ENCODE data around the gene IQGAP2.
A peak's percentile ranks its signal among the peaks of the same experiment; 100 is the strongest.
"Not testable (repeated sequence)": the region's sequence is repeated elsewhere in the genome, so short reads cannot be mapped to it uniquely, and the experiment has no call there.

The IQGAP2 gene

DNA sequence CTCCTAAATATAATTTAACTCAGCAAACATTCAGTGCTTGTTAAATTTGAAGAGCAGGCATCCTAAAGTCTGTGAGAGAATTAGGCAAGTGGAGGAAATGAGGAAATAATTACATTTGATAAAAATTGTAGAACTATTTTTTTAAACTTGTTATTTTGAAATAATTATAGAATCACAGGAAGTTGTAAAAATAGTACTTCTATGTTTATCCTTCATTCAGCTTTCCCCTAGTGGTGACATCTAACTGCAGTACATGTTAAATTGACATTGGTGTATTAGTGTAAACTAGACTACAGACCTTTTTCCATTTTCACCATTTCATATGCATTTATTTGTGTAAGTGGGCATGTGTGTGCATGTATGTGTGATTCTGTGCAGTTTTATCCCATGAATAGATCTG, 168.5 kb downstream of the IQGAP2 start:
- no peak for DNase-seq (ENCODE audit: low read depth)

GRCh38 chr5:76576450-76576849, 173.4 kb downstream of the IQGAP2 start:
- DNase-seq (ENCODE audit: low read depth), result no peak

DNA sequence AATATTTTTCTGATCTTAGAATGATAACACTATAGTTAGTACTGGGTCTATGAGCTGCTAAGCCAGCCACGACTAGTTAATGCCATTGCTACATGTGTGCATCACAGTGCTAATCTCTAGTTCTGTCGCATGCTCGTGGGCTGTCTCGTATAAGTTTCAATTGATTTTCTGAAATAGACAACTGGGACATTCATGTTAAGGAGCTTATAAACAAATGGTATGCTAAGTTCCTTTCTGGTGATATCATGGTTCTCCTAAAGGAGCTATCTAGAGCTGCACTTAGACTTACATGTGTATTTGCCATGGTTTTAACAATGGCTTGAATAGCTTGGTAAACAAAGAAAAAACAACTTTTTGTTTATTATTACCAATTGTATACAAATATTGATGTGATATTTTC, 173.9 kb downstream of the IQGAP2 start:
- no peak for DNase-seq (ENCODE audit: low read depth)

- DNase-seq (ENCODE audit: low read depth), result no peak
These were observed 176.3 kb downstream of the IQGAP2 start for GRCh38 chr5:76579166-76579937.

- DNase-seq (ENCODE audit: low read depth), result no peak
These were observed 177.9 kb downstream of the IQGAP2 start for GRCh38 chr5:76580981-76581380.

- DNase-seq (ENCODE audit: low read depth), result no peak
These were observed 179.4 kb downstream of the IQGAP2 start for GRCh38 chr5:76582230-76583162.

- no peak for DNase-seq (ENCODE audit: low read depth)
These were observed 180.3 kb downstream of the IQGAP2 start for GRCh38 chr5:76583163-76584047.

- DNase-seq (ENCODE audit: low read depth), result no peak
These were observed 182.7 kb downstream of the IQGAP2 start for GRCh38 chr5:76585783-76586217.

- DNase-seq (ENCODE audit: low read depth), result no peak
These were observed 183.4 kb downstream of the IQGAP2 start for GRCh38 chr5:76586531-76586930.

DNA sequence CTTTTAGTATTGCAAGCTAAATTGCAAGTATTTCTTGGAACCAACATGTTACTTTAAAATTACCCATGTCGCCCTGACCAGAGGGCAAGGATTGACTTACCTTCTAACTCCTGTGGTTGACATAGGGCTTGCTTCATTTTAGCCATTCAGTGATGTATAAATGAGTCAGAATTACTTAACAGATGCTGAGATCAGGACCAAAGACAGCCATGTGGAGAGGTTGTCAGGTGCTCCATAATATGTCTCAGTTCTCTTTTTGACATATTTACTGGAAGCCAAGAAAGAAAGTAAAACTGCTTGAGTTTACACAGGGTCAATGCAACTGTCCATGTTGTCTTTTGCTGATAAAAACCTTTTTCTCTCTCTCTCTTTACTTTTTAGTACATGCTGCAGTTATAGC, 186.9 kb downstream of the IQGAP2 start:
- no peak for DNase-seq (ENCODE audit: low read depth)

DNA sequence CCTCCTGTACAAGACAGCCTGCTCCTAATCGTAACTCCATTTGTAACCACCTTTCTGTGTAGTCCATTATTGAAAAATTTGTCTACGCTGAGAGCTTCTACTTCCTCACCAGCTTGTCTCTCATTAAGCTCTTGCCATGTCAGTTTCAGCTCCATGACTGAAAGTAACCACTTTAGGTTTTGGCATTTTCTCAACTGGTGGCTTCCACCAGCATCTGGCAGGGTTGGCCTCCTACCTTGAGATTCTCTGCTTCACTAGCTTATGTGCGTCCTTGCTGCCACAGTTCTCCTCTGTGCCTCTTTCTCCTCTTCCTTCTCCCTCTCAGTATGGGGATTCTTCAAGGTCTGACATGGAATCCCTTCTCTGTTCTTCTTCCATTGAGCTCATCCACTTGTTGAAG, 188.3 kb downstream of the IQGAP2 start:
- DNase-seq (ENCODE audit: low read depth), result no peak

- no peak for DNase-seq (ENCODE audit: low read depth)
These were observed 189.6 kb downstream of the IQGAP2 start for GRCh38 chr5:76592692-76593091.

DNA sequence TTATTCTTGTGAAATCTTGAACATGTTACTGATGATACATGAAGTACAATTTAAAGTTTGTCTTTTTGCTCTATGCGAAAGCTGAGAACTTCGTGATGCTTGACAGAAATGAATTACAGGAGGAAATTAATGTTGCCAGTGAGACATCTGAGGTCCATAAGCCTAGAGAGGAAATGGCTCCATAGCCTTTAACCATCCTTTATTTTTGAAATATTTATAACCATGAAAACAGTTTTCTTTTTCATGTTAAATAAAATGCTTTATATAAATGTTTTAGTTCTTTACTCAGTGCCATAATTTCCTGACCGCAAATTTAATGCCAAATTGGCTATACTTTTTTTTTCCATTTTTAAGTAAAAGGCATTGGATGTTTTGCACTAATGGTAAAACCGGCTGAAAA, 191.0 kb downstream of the IQGAP2 start:
- DNase-seq (ENCODE audit: low read depth), result no peak

- no peak for DNase-seq (ENCODE audit: low read depth)
These were observed 192.8 kb downstream of the IQGAP2 start for GRCh38 chr5:76595755-76596481.

DNA sequence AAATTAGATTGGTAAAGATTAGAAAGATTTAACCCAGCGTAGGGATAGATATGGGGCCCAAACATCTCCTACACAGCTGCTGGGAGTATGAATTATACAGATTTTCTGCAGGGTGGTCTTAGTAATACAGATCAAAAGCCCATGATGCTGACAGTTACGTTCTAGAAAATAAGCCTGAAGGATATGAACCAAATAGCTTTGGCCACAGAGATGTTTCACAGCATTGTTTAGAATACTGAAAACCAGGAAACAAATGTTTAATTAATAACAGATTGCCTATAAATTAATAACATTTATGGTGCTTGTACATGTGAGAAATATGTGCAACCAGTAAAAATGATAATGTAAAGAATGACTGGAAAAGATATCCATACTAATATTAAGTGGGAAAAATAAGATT, 195.4 kb downstream of the IQGAP2 start:
- DNase-seq (ENCODE audit: low read depth), result no peak

- DNase-seq (ENCODE audit: low read depth), result no peak
These were observed 197.6 kb downstream of the IQGAP2 start for GRCh38 chr5:76600716-76601115.

DNA sequence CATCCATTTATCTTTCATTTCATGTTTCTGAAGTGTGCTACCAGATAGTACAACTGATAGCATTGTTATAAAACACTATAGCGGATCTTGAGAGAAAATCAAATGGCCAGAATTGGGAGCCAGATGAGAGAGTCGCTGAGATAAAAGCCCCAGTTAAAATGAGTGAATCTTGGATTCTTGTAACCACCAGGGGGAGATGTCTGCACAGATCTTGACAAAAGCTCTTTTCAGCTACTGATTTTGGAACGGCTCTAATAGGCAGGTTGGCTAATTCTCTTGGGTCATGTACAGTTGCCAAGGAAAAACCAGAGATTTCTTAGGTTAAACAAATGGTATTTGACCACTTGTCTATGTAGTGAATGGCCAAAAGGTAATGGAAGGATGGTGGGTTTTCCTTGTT, 198.4 kb downstream of the IQGAP2 start:
- peak; percentile 7 for DNase-seq (ENCODE audit: low read depth)

DNA sequence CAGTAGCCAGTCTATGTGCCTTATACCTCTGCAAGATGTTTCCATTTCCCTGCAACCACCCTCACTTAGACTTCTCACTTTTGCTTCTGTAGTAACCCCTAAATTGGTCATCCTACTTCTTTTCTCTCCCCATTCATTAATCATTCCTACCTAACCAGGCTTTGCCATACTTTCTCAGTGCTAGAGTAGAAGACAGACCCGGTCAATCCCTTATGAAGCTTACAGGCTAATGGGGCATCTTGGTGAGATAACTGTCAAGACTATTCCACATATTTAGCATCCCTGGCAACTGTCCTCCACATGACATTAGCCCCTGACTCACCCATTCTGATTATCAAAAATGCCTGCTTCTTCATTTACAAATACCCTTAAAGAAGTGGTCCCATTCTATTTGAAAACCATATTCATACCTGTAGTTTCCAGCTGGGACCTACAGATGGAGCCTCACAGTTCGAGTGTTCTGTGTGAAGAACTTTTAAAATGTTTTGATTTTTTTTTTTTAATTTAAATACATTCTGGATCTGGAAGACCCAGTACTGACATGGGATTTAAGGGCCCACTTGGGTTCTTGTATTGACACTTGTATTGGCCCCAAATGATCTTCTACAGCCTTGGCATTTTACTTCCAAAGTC, 199.1 kb downstream of the IQGAP2 start:
- DNase-seq (ENCODE audit: low read depth), result no peak

DNA sequence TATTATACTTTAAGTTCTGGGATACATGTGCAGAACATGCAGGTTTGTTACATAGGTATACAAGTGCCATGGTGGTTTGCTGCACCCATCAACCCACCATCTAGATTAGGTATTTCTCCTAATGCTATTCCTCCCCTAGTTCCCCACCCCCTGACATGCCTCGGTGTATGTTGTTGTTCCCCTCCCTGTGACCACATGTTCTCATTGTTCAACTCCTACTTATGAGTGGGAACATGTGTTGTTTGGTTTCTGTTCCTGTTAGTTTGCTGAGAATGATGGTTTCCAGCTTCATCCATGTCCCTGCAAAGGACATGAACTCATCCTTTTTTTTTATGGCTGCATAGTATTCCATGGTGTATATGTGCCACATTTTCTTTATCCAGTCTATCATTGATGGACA, 200.9 kb downstream of the IQGAP2 start:
- DNase-seq (ENCODE audit: low read depth), result not testable (repeated sequence)

- no peak for DNase-seq (ENCODE audit: low read depth)
These were observed 201.8 kb downstream of the IQGAP2 start for GRCh38 chr5:76604838-76605237.

DNA sequence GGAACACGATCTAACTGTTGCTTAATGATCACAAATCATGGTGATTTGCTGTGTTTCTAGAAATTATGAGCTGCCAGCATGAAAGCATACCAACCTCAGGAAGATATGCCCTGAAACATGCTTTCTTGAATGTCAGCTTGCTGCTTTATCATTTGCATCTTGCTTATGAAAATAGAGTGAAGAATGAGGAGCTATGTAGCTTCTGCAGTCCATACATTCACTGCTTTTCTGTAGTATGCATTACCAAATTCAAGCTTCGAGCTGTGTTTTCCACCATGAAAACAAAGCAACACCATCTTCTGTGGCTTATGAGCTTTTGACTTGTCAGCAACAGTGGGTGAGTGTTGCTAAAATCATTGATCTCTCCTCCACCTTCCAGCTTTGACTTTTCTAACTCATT, 203.6 kb downstream of the IQGAP2 start:
- DNase-seq (ENCODE audit: low read depth), result no peak
